Astrocyte (in vitro differentiated cells and primary cell): ENCODE results near the gene GRK3.

Experiments used
- CTCF ChIP-seq: IDR thresholded peaks from 2 replicates; pipeline ENCODE4 v1.5.1; 2011; ENCODE audit warnings: low read depth, mild to moderate bottlenecking, inconsistent platforms, low read length, moderate library complexity; ENCODE audit not compliant: insufficient read depth
- EZH2 ChIP-seq: IDR thresholded peaks from 2 replicates; pipeline ENCODE4 v1.6.1; 2012; ENCODE audit warnings: mild to moderate bottlenecking, low read length, inconsistent platforms; ENCODE audit not compliant: insufficient read depth

GRCh38 chr22:25557218-25557617 is 7.3 kb upstream of the GRK3 start:
- no peak for TF ChIP-seq CTCF
- TF ChIP-seq EZH2 = no peak
